ENCODE measurements around the gene PICK1. TPM values are rescaled to one million over a fixed set of nuclear protein-coding genes. Genes with fewer than 3 reads are reported as not detected.

Gene PICK1
- total RNA-seq, 3 donors from 2014 or later, result 42.0 to 61.3 (median 49.9) TPM

DNA sequence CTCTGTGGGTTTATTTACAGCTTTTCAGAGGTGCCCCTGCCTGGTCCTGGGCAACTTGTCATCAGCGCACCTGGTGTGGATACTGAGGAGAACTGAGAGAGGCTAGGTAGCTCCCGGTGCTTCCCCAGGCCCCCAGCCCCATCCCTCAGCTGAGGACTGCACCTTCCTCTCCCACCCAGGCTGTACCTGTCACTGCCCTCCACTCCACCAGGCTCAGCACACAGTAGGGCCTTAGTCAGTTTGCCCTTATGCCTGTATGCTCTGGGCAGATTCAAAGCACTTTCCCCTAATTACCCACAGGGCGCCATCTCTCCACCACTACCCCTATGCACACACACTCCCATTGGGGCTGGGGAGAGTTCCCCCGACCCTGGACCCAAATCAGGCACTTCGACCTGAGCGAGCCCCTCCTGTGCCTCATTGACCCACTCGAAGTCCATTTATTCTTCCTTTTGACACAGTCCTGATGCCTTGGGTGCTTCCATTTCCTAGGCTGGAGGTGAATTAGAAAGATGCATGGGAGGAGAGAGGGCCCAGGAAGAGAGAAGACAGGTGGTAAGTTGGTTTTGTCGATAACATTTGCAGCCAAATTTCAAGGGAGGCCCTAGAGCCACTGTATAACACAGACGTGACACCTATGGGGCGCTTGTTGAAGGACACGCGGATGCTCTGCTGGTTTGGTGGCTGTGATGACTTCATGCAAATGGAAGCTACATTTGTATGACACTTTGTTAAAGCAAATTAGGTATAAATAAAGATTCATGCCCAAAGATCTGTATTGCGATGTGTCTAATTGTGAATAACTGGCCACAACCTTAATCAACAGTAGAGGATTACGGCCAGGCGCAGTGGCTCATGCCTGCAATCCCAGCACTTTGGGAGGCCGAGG lies 13.8 kb upstream of the PICK1 start:
- TF ChIP-seq POLR2AphosphoS5 (IDR thresholded peaks at IDR 0.05) (peak in 1 of 3 donors; percentile 29), POLR2A (IDR thresholded peaks at IDR 0.05) (no peak)
- TF ChIP-seq, protein P1, sequence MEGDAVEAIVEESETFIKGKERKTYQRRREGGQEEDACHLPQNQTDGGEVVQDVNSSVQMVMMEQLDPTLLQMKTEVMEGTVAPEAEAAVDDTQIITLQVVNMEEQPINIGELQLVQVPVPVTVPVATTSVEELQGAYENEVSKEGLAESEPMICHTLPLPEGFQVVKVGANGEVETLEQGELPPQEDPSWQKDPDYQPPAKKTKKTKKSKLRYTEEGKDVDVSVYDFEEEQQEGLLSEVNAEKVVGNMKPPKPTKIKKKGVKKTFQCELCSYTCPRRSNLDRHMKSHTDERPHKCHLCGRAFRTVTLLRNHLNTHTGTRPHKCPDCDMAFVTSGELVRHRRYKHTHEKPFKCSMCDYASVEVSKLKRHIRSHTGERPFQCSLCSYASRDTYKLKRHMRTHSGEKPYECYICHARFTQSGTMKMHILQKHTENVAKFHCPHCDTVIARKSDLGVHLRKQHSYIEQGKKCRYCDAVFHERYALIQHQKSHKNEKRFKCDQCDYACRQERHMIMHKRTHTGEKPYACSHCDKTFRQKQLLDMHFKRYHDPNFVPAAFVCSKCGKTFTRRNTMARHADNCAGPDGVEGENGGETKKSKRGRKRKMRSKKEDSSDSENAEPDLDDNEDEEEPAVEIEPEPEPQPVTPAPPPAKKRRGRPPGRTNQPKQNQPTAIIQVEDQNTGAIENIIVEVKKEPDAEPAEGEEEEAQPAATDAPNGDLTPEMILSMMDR (IDR thresholded peaks at IDR 0.05), result peak in 1 of 3 donors; percentile 50
- DNase-seq (ENCODE audit: low spot score in 2 of 2), result peak in 1 of 2 donors; percentile 62
- intact Hi-C loops (cut with DNase I; ENCODE audit: low total_unique reads), result no loop called here
- Histone ChIP-seq H3K4me3 (no peak overlapping the region), H3K4me1 (peaks cover 6 to 12% of the 10 kb centered on the region in 2 donors), H3K27me3 (no peaks in the 10 kb centered on the region), H3K9me3 (no peaks in the 10 kb centered on the region), H3K27ac (peak overlapping the region; percentile 38 to 71), H3K36me3 (no peaks in the 10 kb centered on the region)

DNA sequence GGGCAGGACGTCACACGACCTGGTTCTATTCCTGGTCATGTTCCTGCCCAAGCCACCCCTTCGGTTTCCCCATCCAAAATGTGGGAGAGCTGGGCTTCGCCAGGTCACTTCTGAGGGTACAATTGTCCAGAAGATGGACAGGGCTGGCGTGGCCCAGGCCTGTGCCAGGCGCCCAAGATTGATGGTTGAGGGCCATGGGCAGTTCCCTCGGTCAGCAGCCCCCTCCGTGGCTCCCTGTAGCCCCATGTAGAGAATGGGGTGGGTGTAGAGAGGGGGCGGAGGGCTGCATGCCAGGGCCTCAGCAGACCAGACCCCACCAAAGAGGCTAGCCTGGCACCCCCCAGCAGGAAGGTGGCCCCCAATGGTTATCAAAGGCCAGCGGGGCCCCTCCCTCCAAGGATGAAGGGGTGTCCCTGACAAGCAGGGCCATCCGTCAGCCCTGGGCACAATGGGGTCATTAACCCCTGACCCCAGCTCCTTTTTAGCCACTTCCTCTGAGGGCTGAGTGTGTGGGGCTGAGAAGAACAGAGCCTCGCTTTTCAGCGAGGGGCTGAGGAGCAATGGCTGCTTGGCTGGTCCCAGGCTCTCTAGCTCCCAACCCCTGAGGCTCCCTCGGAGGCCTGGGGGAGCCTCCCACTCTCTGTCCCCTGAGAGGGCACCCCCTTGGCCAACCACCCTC lies 11.0 kb upstream of the PICK1 start:
- H3K9me3 ChIP-seq, result no peaks in the 10 kb centered on the region

DNA sequence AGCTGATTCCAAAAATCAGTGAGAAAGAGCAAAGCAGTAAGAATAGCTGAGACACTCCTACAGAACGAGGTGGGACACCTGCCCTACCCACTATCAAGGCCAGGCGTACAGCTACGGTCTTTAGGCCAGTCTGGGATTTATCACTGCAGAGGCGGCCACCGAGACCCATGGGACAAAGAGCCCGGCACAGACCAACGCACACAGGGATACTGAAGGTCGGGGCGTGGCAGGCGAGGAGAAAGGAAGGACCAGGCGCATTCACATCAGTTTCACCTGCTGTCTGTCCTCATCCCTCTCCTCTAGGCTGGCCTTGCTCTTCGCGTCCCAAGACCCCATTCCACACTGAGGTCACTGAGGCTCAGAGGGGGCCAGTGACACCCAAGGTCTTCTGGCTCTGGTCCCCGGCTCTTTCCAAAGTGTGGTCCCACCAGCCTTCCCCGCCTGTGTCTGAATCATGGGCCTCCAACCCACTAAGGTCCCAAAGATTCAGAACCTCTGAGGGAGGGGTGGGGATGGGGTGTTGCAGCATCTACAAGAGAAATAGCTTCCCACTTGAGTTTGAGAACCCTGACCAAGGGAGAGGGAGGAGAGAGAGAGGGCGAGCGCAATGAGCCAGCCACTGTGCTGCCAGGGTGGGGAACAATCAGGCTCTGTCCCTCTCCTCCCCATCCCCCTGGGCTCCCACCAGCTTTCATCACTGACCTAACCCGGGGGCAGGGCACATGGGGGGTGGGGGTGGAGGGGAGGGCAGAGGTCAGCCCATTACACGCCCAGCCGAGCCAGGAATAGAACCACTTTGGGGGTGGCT lies 7.2 kb upstream of the PICK1 start:
- H3K27me3 ChIP-seq, result no peaks in the 10 kb centered on the region
- H3K4me1 ChIP-seq, result no peaks in the 10 kb centered on the region
- no peak for DNase-seq (ENCODE audit: low spot score in 2 of 2)
- H3K9me3 ChIP-seq, result no peaks in the 10 kb centered on the region
- H3K4me3 ChIP-seq, result no peak overlapping the region
- H3K36me3 ChIP-seq, result no peaks in the 10 kb centered on the region
- TF ChIP-seq POLR2A (IDR thresholded peaks at IDR 0.05) (no peak), POLR2AphosphoS5 (IDR thresholded peaks at IDR 0.05) (no peak)
- TF ChIP-seq, protein P1 (IDR thresholded peaks at IDR 0.05), result no peak
- intact Hi-C loops (cut with DNase I; ENCODE audit: low total_unique reads), result loop anchor here (10.0 kb wide), 2 partner anchors 155 to 305 kb away; partner anchors contain the start of gene MAFF
- H3K27ac ChIP-seq, result no peak overlapping the region

More for the DNA sequence above, 11.0 kb upstream of the PICK1 start:
- intact Hi-C loops (cut with DNase I; ENCODE audit: low total_unique reads), result no loop called here
- Histone ChIP-seq H3K27ac (no peak overlapping the region), H3K36me3 (no peaks in the 10 kb centered on the region), H3K4me3 (no peak overlapping the region), H3K27me3 (no peaks in the 10 kb centered on the region), H3K4me1 (peaks cover 0 to 4% of the 10 kb centered on the region in 2 donors)
- TF ChIP-seq, protein P1 (IDR thresholded peaks at IDR 0.05), result no peak
- TF ChIP-seq POLR2AphosphoS5 (IDR thresholded peaks at IDR 0.05) (no peak), POLR2A (IDR thresholded peaks at IDR 0.05) (no peak)
- DNase-seq (ENCODE audit: low spot score in 2 of 2), result no peak

DNA sequence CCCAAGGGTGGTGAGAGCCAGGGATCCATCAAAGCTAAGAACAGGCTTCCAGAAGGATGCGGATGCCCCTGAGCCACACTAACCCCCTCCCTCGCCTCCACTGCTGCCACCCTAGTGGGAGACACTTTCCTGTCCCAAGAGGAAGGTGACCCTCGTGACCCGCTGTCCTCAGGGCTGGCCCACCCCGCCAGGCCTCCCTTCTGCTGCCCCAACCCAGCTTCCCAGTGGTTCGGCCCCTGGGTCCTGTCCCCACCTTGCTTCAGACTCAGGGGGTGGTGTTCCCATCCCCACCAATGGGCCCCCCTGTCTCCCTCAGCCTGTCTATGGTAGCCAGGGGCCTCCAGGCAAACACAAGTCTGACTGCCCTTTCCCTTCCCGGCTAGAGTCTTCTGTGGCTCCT lies 6.5 kb upstream of the PICK1 start:
- intact Hi-C loops (cut with DNase I; ENCODE audit: low total_unique reads), result loop anchor here (10.0 kb wide), 2 partner anchors 154 to 304 kb away; partner anchors contain the start of gene MAFF
- Histone ChIP-seq H3K27ac (no peak overlapping the region), H3K36me3 (no peaks in the 10 kb centered on the region), H3K4me3 (no peak overlapping the region), H3K4me1 (no peaks in the 10 kb centered on the region), H3K9me3 (no peaks in the 10 kb centered on the region), H3K27me3 (no peaks in the 10 kb centered on the region)
- TF ChIP-seq POLR2A (IDR thresholded peaks at IDR 0.05), result no peak
- no peak for TF ChIP-seq POLR2AphosphoS5 (IDR thresholded peaks at IDR 0.05)
- TF ChIP-seq, protein P1 (IDR thresholded peaks at IDR 0.05), result no peak
- no peak for DNase-seq (ENCODE audit: low spot score in 2 of 2)
